Measurements from ENCODE around the gene VAPA.

DNA sequence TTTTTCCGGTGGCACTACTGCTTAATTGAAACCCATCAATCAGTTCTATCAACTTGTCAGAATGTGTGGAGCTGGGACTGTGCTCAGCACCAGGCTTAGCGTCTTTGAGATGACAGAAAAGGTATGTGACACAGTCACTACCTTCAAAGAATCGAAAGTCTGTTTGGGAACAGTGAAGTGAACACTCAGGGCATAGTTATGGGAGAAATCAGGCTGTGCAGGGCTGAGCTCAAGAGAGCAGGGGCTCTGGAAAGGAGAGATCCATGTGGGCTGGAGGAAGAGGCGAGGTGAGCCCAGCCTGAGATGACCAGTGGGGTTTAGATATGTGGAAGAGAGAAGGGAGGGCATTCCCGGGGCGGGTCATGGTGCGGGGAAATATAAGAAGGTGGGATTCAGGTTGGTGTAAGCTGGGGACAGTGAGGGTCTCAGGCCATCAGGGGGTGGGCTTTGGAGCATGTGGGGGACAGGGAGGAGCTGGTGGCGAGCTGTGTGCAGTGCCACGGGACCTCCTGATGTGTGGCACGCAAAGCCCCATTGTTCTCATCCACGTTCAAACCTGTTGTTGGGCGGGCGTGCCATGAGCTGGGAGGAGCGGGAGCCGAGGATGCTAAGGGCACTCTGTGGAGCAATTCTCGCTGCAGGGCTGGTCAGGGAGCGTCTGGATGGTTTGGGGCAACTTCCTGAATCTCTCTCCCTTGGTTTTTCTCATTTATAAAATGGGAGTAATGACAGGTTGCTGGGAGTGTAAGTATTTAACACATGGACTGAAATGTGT lies 72.5 kb downstream of the VAPA start:
- TF ChIP-seq POLR2AphosphoS5 (IDR thresholded peaks at IDR 0.05; ENCODE audit: low read depth, low read length) (no peak), POLR2A (IDR thresholded peaks at IDR 0.05; ENCODE audit: low read depth, low read length) (no peak), SPI1 (IDR thresholded peaks at IDR 0.05; ENCODE audit: low read depth, low read length) (no peak), TAF1 (IDR thresholded peaks at IDR 0.05; ENCODE audit: low read depth, low read length) (no peak), POU2F2 (IDR thresholded peaks at IDR 0.05; ENCODE audit: low read depth, low read length) (no peak)

All from GM12891 (cell line).